GM21528 (cell line): ENCODE results near the gene KDM4C.

Source experiments
- ATAC-seq: cut with Tn5 transposase; IDR thresholded peaks from one replicate; pipeline ENCODE4 v1.9.1; 2021; ENCODE audit warnings: mild to moderate bottlenecking, moderate library complexity; ENCODE audit not compliant: unreplicated experiment, low FRiP score

Gene KDM4C

GRCh38 chr9:7150153-7150890 is 392.5 kb downstream of the KDM4C start:
- ATAC-seq = no peak

GRCh38 chr9:7153134-7153533 is 395.4 kb downstream of the KDM4C start:
- no peak for ATAC-seq

- no peak for ATAC-seq
Measured at GRCh38 chr9:7153566-7153965, 395.8 kb downstream of the KDM4C start.

GRCh38 chr9:7154003-7154619 is 396.3 kb downstream of the KDM4C start:
- ATAC-seq = no peak

GRCh38 chr9:7154650-7155049 is 396.9 kb downstream of the KDM4C start:
- ATAC-seq = no peak

GRCh38 chr9:7161469-7161868 is 403.7 kb downstream of the KDM4C start:
- ATAC-seq = no peak

GRCh38 chr9:7163932-7164331 is 406.2 kb downstream of the KDM4C start:
- no peak for ATAC-seq

GRCh38 chr9:7164440-7165330 is 406.9 kb downstream of the KDM4C start:
- ATAC-seq = no peak

- no peak for ATAC-seq
Measured at GRCh38 chr9:7165331-7165975, 407.7 kb downstream of the KDM4C start.

GRCh38 chr9:7166074-7166473 is 408.3 kb downstream of the KDM4C start:
- no peak for ATAC-seq

GRCh38 chr9:7169717-7170389 is 412.1 kb downstream of the KDM4C start:
- ATAC-seq = no peak

GRCh38 chr9:7171396-7172153 is 413.8 kb downstream of the KDM4C start:
- ATAC-seq = no peak

- ATAC-seq = no peak
Measured at GRCh38 chr9:7172154-7173115, 414.7 kb downstream of the KDM4C start.

GRCh38 chr9:7173139-7173538 is 415.4 kb downstream of the KDM4C start:
- no peak for ATAC-seq

GRCh38 chr9:7174301-7174700 is 416.5 kb downstream of the KDM4C start:
- ATAC-seq = no peak

GRCh38 chr9:7174884-7175283 is 417.1 kb downstream of the KDM4C start:
- ATAC-seq = no peak

GRCh38 chr9:7176561-7176960 is 418.8 kb downstream of the KDM4C start:
- ATAC-seq = no peak

GRCh38 chr9:7177383-7177782 is 419.6 kb downstream of the KDM4C start:
- no peak for ATAC-seq
